OCI-LY1 (cell line): ENCODE results near the gene ERMARD.

Source experiments
- H2AFZ ChIP-seq: fragments of 200-600 bp; sonication (generic), shearing (Covaris generic); 2 replicates; pipeline ENCODE4 v1.6.0; 2014; ENCODE audit warnings: antibody characterized with exemption, mild to moderate bottlenecking, low read length
- H3F3A ChIP-seq: fragments of 200-600 bp; sonication (generic), shearing (Covaris generic); 2 replicates; pipeline ENCODE4 v1.6.0; 2014; ENCODE audit warnings: mild to moderate bottlenecking, antibody characterized with exemption, low read length, moderate library complexity; ENCODE audit not compliant: insufficient read depth
- H3K27ac ChIP-seq: fragments of 200-600 bp; sonication (generic); 2 replicates; pipeline ENCODE4 v1.5.1; 2014; ENCODE audit warnings: low read length, mixed run types, mild to moderate bottlenecking, low read depth; ENCODE audit not compliant: poor library complexity, severe bottlenecking
- H3K27me3 ChIP-seq: fragments of 200-600 bp; sonication (generic); 2 replicates; pipeline ENCODE4 v1.6.0; 2014; ENCODE audit warnings: antibody characterized with exemption, mild to moderate bottlenecking, low read length, moderate library complexity; ENCODE audit not compliant: insufficient read depth
- H3K36me3 ChIP-seq: fragments of 200-600 bp; sonication (generic); 2 replicates; pipeline ENCODE4 v1.6.1; 2014; ENCODE audit warnings: mild to moderate bottlenecking, antibody characterized with exemption, low read length, moderate library complexity, mixed read lengths; ENCODE audit not compliant: insufficient read depth
- H3K4me1 ChIP-seq: fragments of 200-600 bp; sonication (generic); 2 replicates; pipeline ENCODE4 v1.5.1; 2014; ENCODE audit warnings: mild to moderate bottlenecking, low read length, moderate library complexity; ENCODE audit not compliant: insufficient read depth, severe bottlenecking
- H3K4me2 ChIP-seq: fragments of 200-600 bp; sonication (generic), shearing (Covaris generic); 2 replicates; pipeline ENCODE4 v1.6.1; 2014; ENCODE audit warnings: low read length
- H3K4me3 ChIP-seq: fragments of 200-600 bp; sonication (generic); 2 replicates; pipeline ENCODE4 v1.5.1; 2014; ENCODE audit warnings: low read length, low read depth, mild to moderate bottlenecking, mixed read lengths; ENCODE audit not compliant: poor library complexity, severe bottlenecking
- H3K79me2 ChIP-seq: fragments of 200-600 bp; shearing (Covaris generic); 2 replicates; pipeline ENCODE4 v1.6.1; 2016; ENCODE audit warnings: mixed run types, low read length, mixed read lengths; ENCODE audit not compliant: insufficient read depth
- H3K9ac ChIP-seq: fragments of 200-600 bp; sonication (generic), shearing (Covaris generic); 2 replicates; pipeline ENCODE4 v1.6.1; 2014; ENCODE audit warnings: mild to moderate bottlenecking, low read length, mixed read lengths
- H3K9me2 ChIP-seq: fragments of 200-600 bp; sonication (generic), shearing (Covaris generic); 2 replicates; pipeline ENCODE4 v1.6.1; 2014; ENCODE audit warnings: low read depth, mild to moderate bottlenecking, low read length, mixed read lengths
- H3K9me3 ChIP-seq: fragments of 200-600 bp; shearing (Covaris generic); 2 replicates; pipeline ENCODE4 v1.6.1; 2014; ENCODE audit warnings: low read length, mixed read lengths
- H4K20me1 ChIP-seq: fragments of 200-600 bp; sonication (generic), shearing (Covaris generic); 2 replicates; pipeline ENCODE4 v1.6.0; 2016; ENCODE audit warnings: mild to moderate bottlenecking, low read length; ENCODE audit not compliant: insufficient read depth
- CTCF ChIP-seq: fragments of 200-600 bp; sonication (generic), shearing (Covaris generic); IDR thresholded peaks from 2 replicates; pipeline ENCODE4 v1.5.1; 2017; ENCODE audit warnings: mild to moderate bottlenecking, antibody characterized with exemption, low read length, moderate library complexity, mixed read lengths
- EZH2 ChIP-seq: fragments of 200-600 bp; sonication (generic), shearing (Covaris generic); IDR thresholded peaks from 2 replicates; pipeline ENCODE4 v1.8.0; 2017; ENCODE audit warnings: borderline replicate concordance, mixed run types, mild to moderate bottlenecking, antibody characterized with exemption, low read length, moderate library complexity, mixed read lengths

ERMARD gene

GRCh38 chr6:169795196-169795595, 43.8 kb downstream of the ERMARD start:
- H3K4me1 ChIP-seq: peaks cover 7% of the 10 kb centered on the region

GRCh38 chr6:169798764-169799473, 47.5 kb downstream of the ERMARD start:
- Histone ChIP-seq H4K20me1 (no peaks in the 10 kb centered on the region), H3K79me2 (no peaks in the 10 kb centered on the region), H3K27ac (no peak overlapping the region), H3K9me3 (no peaks in the 10 kb centered on the region), H3K4me1 (peaks cover 12% of the 10 kb centered on the region), H3K36me3 (no peaks in the 10 kb centered on the region), H3K4me3 (no peak overlapping the region), H3K9ac (no peak overlapping the region), H3F3A (no peaks in the 10 kb centered on the region), H3K4me2 (no peak overlapping the region), H3K9me2 (no peaks in the 10 kb centered on the region), H2AFZ (no peak overlapping the region), H3K27me3 (no peaks in the 10 kb centered on the region)
- TF ChIP-seq CTCF (no peak), EZH2 (no peak)

More at GRCh38 chr6:169795196-169795595, 43.8 kb downstream of the ERMARD start:
- Histone ChIP-seq H3K9ac (no peak overlapping the region), H3K9me3 (no peaks in the 10 kb centered on the region), H3K27me3 (no peaks in the 10 kb centered on the region), H4K20me1 (no peaks in the 10 kb centered on the region), H3K4me3 (no peak overlapping the region), H2AFZ (no peak overlapping the region), H3K4me2 (no peak overlapping the region), H3F3A (no peaks in the 10 kb centered on the region), H3K27ac (no peak overlapping the region), H3K36me3 (no peaks in the 10 kb centered on the region), H3K9me2 (no peaks in the 10 kb centered on the region), H3K79me2 (no peaks in the 10 kb centered on the region)
- no peak for TF ChIP-seq EZH2
- no peak for TF ChIP-seq CTCF

- Histone ChIP-seq H3F3A (no peaks in the 10 kb centered on the region), H3K27ac (no peak overlapping the region), H3K9me2 (no peaks in the 10 kb centered on the region), H3K4me1 (peaks cover 12% of the 10 kb centered on the region), H3K9ac (no peak overlapping the region), H3K79me2 (no peaks in the 10 kb centered on the region), H3K4me3 (no peak overlapping the region), H3K36me3 (no peaks in the 10 kb centered on the region), H4K20me1 (no peaks in the 10 kb centered on the region), H3K27me3 (no peaks in the 10 kb centered on the region), H3K9me3 (no peaks in the 10 kb centered on the region), H2AFZ (no peak overlapping the region), H3K4me2 (no peak overlapping the region)
- TF ChIP-seq EZH2 (no peak), CTCF (no peak)
Observed at GRCh38 chr6:169799474-169799926, 48.1 kb downstream of the ERMARD start.
